HEK293T (cell line): ENCODE measurements around the gene PER3.

Experiments used
- BHLHE40 ChIP-seq: fragments of 450-650 bp; IDR thresholded peaks from 2 replicates; pipeline ENCODE4 v1.6.1; 2016; ENCODE audit warnings: mild to moderate bottlenecking, moderate library complexity, borderline replicate concordance
- FOXK2 ChIP-seq: fragments of 450-650 bp; IDR thresholded peaks from 2 replicates; pipeline ENCODE4 v1.6.1; 2016; ENCODE audit warnings: mild to moderate bottlenecking
- FOXM1 ChIP-seq: fragments of 450-650 bp; IDR thresholded peaks from 2 replicates; pipeline ENCODE4 v1.6.1; 2017; ENCODE audit warnings: mild to moderate bottlenecking, borderline replicate concordance
- L3MBTL2 ChIP-seq: fragments of 450-650 bp; conservative IDR thresholded peaks from 2 replicates; pipeline ENCODE4 v1.6.1; 2016; ENCODE audit warnings: mild to moderate bottlenecking
- NFRKB ChIP-seq: fragments of 450-650 bp; IDR thresholded peaks from 2 replicates; pipeline ENCODE4 v1.6.1; 2016; ENCODE audit warnings: mild to moderate bottlenecking, moderate library complexity
- SUZ12 ChIP-seq: fragments of 450-650 bp; IDR thresholded peaks from 2 replicates; pipeline ENCODE4 v1.6.1; 2016; ENCODE audit warnings: mild to moderate bottlenecking

DNA sequence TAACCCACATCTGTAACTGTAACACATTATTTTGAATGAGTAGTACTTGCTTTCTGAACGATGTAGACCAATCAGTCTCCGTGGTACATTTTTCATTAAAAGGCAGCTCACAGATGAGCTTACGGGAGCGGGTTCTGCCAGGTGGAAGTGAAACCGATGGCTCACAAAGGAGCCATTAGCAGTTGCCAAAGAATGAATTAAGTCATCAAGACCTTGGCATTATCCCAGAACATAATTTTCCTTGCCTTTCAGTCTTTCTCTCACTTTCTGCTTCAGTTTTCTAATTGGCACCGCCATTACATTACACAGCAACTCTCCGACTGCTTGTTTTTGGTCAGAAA, 102.3 kb downstream of the PER3 start:
- TF ChIP-seq SUZ12 (no peak), BHLHE40 (no peak), FOXM1 (no peak), NFRKB (no peak), L3MBTL2 (no peak), FOXK2 (no peak)
